HCT116 (cell line): Measurements from ENCODE around the gene STH. TPM values are rescaled to one million over a fixed set of nuclear protein-coding genes. Genes with fewer than 3 reads are reported as not detected.

ENCODE experiments used
- ATAC-seq: fragments of 200-7000 bp; cut with Tn5 transposase; 2 replicates; pipeline ENCODE4 v1.9.1; 2020; ENCODE audit warnings: mild to moderate bottlenecking, moderate library complexity
- BruUV-seq: library from RNA; stranded (reverse); fragments of 400-500 nt; replicated peaks from 2 replicates; lab custom pipeline; 2021; lab: Mats Ljungman, UMichigan
- CTCF ChIA-PET: fragments of 300-600 bp; sonication (Branson Sonifier 250); formaldehyde crosslinking; loops from one replicate; lab custom pipeline; 2021; ENCODE audit warnings: antibody characterized with exemption; lab: Charles Lee
- POLR2A ChIA-PET: fragments of 300-600, 350-600 bp; sonication (Branson Sonifier 250); formaldehyde crosslinking; loops from one replicate; lab custom pipeline; 2021; ENCODE audit warnings: antibody characterized with exemption; lab: Charles Lee
- RAD21 ChIA-PET, 2 experiments: fragments of 300-600 bp; sonication (Branson Sonifier 250); formaldehyde crosslinking; loops; one replicate each; lab custom pipeline; 2023; ENCODE audit warnings: low total read pairs in 2 of 2; ENCODE audit not compliant: uncharacterized antibody in 2 of 2, unreplicated experiment in 2 of 2, low non-redundant PET in 1 of 2; lab: Charles Lee
- DNase-seq: peaks from one replicate; pipeline ENCODE4 v3.0.0-alpha.2; 2010; ENCODE audit warnings: low read depth, low spot score
- H2AFZ ChIP-seq: fragments of 200-600 bp; shearing (Covaris generic), sonication (generic); 2 replicates; pipeline ENCODE4 v1.6.1; 2017; ENCODE audit warnings: low read depth, mixed run types, mixed read lengths, antibody characterized with exemption, low read length; ENCODE audit not compliant: poor library complexity, severe bottlenecking
- H3K27ac ChIP-seq: 2 replicates; pipeline ENCODE4 v1.5.1; 2012; ENCODE audit warnings: low read depth, low read length
- H3K27me3 ChIP-seq: fragments of 200-600 bp; sonication (generic); 2 replicates; pipeline ENCODE4 v1.6.1; 2016; ENCODE audit warnings: mixed run types, low read length, mixed read lengths; ENCODE audit not compliant: insufficient read depth
- H3K36me3 ChIP-seq, 2 experiments: fragments of 200-500 bp in 1 of 2; fragments of 200-600 bp in 1 of 2; sonication (Bioruptor generic) in 1 of 2; sonication (generic) in 1 of 2; 2 replicates each; pipeline versions ENCODE4 v1.5.1 to v1.6.1; 2014 to 2016; ENCODE audit warnings: low read length in 2 of 2, inconsistent platforms in 1 of 2, mixed read lengths in 1 of 2, mixed run types in 1 of 2; ENCODE audit not compliant: insufficient read depth in 2 of 2, control insufficient read depth in 1 of 2
- H3K4me1 ChIP-seq, 2 experiments: fragments of 200-600 bp in 1 of 2; sonication (generic) in 1 of 2; 2 replicates each; pipeline versions ENCODE4 v1.5.1 to v1.6.1; 2012 to 2017; ENCODE audit warnings: low read length in 2 of 2, inconsistent platforms in 1 of 2, mild to moderate bottlenecking in 1 of 2, mixed read lengths in 1 of 2, mixed run types in 1 of 2, moderate library complexity in 1 of 2; ENCODE audit not compliant: insufficient read depth in 2 of 2, control insufficient read depth in 1 of 2
- H3K4me2 ChIP-seq: fragments of 200-600 bp; sonication (generic); 2 replicates; pipeline ENCODE4 v1.6.1; 2017; ENCODE audit warnings: mixed run types, low read length, mixed read lengths
- H3K4me3 ChIP-seq, 2 experiments: fragments of 200-600 bp in 1 of 2; sonication (generic) in 1 of 2; replicated peaks in 1 of 2; 2 replicates each; pipeline ENCODE4 v1.5.1; 2011 to 2016; ENCODE audit warnings: low read length in 2 of 2, control low read depth in 1 of 2, low read depth in 1 of 2, mild to moderate bottlenecking in 1 of 2, mixed read lengths in 1 of 2, mixed run types in 1 of 2
- H3K79me2 ChIP-seq: fragments of 200-600 bp; sonication (generic); 2 replicates; pipeline ENCODE4 v1.6.1; 2017; ENCODE audit warnings: mild to moderate bottlenecking, mixed run types, low read length, moderate library complexity, mixed read lengths; ENCODE audit not compliant: insufficient read depth
- H3K9ac ChIP-seq: fragments of 200-600 bp; sonication (generic); 2 replicates; pipeline ENCODE4 v1.6.1; 2016; ENCODE audit warnings: low read length, mixed read lengths
- H3K9me2 ChIP-seq: fragments of 200-600 bp; sonication (generic), shearing (Covaris generic); 2 replicates; pipeline ENCODE4 v1.6.1; 2017; ENCODE audit warnings: mixed run types, mild to moderate bottlenecking, moderate library complexity; ENCODE audit not compliant: insufficient read depth
- H3K9me3 ChIP-seq, 2 experiments: fragments of 200-500 bp in 1 of 2; fragments of 200-600 bp in 1 of 2; sonication (Bioruptor generic) in 1 of 2; sonication (generic) in 1 of 2; 2 replicates each; pipeline ENCODE4 v1.6.1; 2014 to 2017; ENCODE audit warnings: low read length in 2 of 2, mixed read lengths in 2 of 2, inconsistent platforms in 1 of 2, low read depth in 1 of 2, mild to moderate bottlenecking in 1 of 2, mixed run types in 1 of 2, moderate library complexity in 1 of 2; ENCODE audit not compliant: control insufficient read depth in 1 of 2, insufficient read depth in 1 of 2
- H4K20me1 ChIP-seq: fragments of 200-600 bp; sonication (generic), shearing (Covaris generic); 2 replicates; pipeline ENCODE4 v1.6.1; 2017; ENCODE audit warnings: mixed run types, mild to moderate bottlenecking, moderate library complexity; ENCODE audit not compliant: insufficient read depth
- ATF3 ChIP-seq: IDR thresholded peaks from 2 replicates; pipeline ENCODE4 v1.6.1; 2012
- CBX3 ChIP-seq: IDR thresholded peaks from 2 replicates; pipeline ENCODE4 v1.6.1; 2012; ENCODE audit warnings: low read depth
- CEBPB ChIP-seq: IDR thresholded peaks from 2 replicates; pipeline ENCODE4 v1.6.1; 2012; ENCODE audit warnings: low read depth
- EGR1 ChIP-seq: IDR thresholded peaks from 2 replicates; pipeline ENCODE4 v1.6.1; 2012; ENCODE audit warnings: low read depth
- ELF1 ChIP-seq: IDR thresholded peaks from 2 replicates; pipeline ENCODE4 v1.6.1; 2012; ENCODE audit warnings: low read depth, borderline replicate concordance
- EZH2 ChIP-seq: fragments of 200-600 bp; sonication (generic); IDR thresholded peaks from 2 replicates; pipeline ENCODE4 v1.6.1; 2017; ENCODE audit warnings: antibody characterized with exemption, mixed run types
- EZH2phosphoT487 ChIP-seq: fragments of 200-600 bp; IDR thresholded peaks from 2 replicates; pipeline ENCODE4 v1.6.1; 2018; ENCODE audit warnings: antibody characterized with exemption, borderline replicate concordance
- FOSL1 ChIP-seq: IDR thresholded peaks from 2 replicates; pipeline ENCODE4 v1.6.1; 2012; ENCODE audit warnings: low read depth
- JUND ChIP-seq: IDR thresholded peaks from 2 replicates; pipeline ENCODE4 v1.6.1; 2012
- MAX ChIP-seq: IDR thresholded peaks from 2 replicates; pipeline ENCODE4 v1.6.1; 2012
- POLR2A ChIP-seq: IDR thresholded peaks from 2 replicates; pipeline ENCODE4 v1.7.0; 2011; ENCODE audit warnings: borderline replicate concordance; ENCODE audit not compliant: insufficient read depth, insufficient read length; ENCODE audit errors: extremely low read depth
- POLR2AphosphoS5 ChIP-seq: IDR thresholded peaks from 2 replicates; pipeline ENCODE4 v1.6.1; 2011; ENCODE audit warnings: mild to moderate bottlenecking, low read depth, low read length, moderate library complexity
- RAD21 ChIP-seq: IDR thresholded peaks from 2 replicates; pipeline ENCODE4 v1.6.1; 2012; ENCODE audit warnings: low read depth, mild to moderate bottlenecking
- SIN3A ChIP-seq: IDR thresholded peaks from 2 replicates; pipeline ENCODE4 v1.6.1; 2012; ENCODE audit warnings: low read depth
- SP1 ChIP-seq: IDR thresholded peaks from 2 replicates; pipeline ENCODE4 v1.6.1; 2012; ENCODE audit warnings: low read depth
- SRF ChIP-seq: IDR thresholded peaks from 2 replicates; pipeline ENCODE4 v1.6.1; 2012; ENCODE audit warnings: low read depth
- TCF7L2 ChIP-seq: IDR thresholded peaks from 2 replicates; pipeline ENCODE4 v1.7.0; 2011; ENCODE audit warnings: borderline replicate concordance, inconsistent platforms; ENCODE audit not compliant: insufficient read depth, insufficient read length; ENCODE audit errors: extremely low read depth
- YY1 ChIP-seq: IDR thresholded peaks from 2 replicates; pipeline ENCODE4 v1.6.1; 2011; ENCODE audit warnings: low read length, low read depth, moderate library complexity, mild to moderate bottlenecking; ENCODE audit not compliant: insufficient replicate concordance; ENCODE audit errors: extremely low read depth
- ZBTB33 ChIP-seq: IDR thresholded peaks from 2 replicates; pipeline ENCODE4 v1.6.1; 2011; ENCODE audit warnings: mild to moderate bottlenecking, low read length, moderate library complexity; ENCODE audit not compliant: insufficient replicate concordance; ENCODE audit errors: extremely low read depth
- ZFX ChIP-seq: fragments of 450-650 bp; IDR thresholded peaks from 2 replicates; pipeline ENCODE4 v1.6.1; 2017
- ZNF274 ChIP-seq: fragments of 200-500 bp; sonication (Bioruptor generic); IDR thresholded peaks from 2 replicates; pipeline ENCODE4 v1.6.1; 2014; ENCODE audit warnings: mild to moderate bottlenecking, low read depth, low read length, inconsistent platforms
- intact Hi-C: fragments of 100-400 bp; cut with micrococcal nuclease; formaldehyde crosslinking; loops from 2 replicates; pipeline ENCODE4 v1.10.0; 2022
- total RNA-seq: library from RNA; stranded (reverse); gene quantifications from one replicate; pipeline ENCODE4 v1.2.1, GENCODE V29; 2021; ENCODE audit not compliant: unreplicated experiment
- TF ChIP-seq, protein P1 (sequence below): IDR thresholded peaks from 2 replicates; pipeline ENCODE4 v1.6.1; 2012; ENCODE audit warnings: low read depth

The STH gene
- total RNA-seq, 1 experiment from 2014 or later: not detected

- Histone ChIP-seq H3K9me3 (no peaks in the 10 kb centered on the region), H3K9me2 (no peaks in the 10 kb centered on the region), H3K36me3 (peaks cover 38 to 47% of the 10 kb centered on the region in 2 experiments), H3K4me3 (no peak overlapping the region), H3K4me1 (peaks cover 0 to 9% of the 10 kb centered on the region in 2 experiments; a peak in 2 of 4 replicates), H3K27ac (no peak overlapping the region), H3K9ac (no peak overlapping the region), H4K20me1 (peaks cover 11% of the 10 kb centered on the region; the same call in 1 of the 2 replicates), H3K27me3 (no peaks in the 10 kb centered on the region), H3K4me2 (peak overlapping the region; percentile 15; the same call in 1 of the 2 replicates), H2AFZ (no peak overlapping the region), H3K79me2 (peaks cover 31% of the 10 kb centered on the region; the same call in 1 of the 2 replicates)
- DNase-seq: peak; percentile 75
- peak; percentile 94 for ATAC-seq
- intact Hi-C loops: loop anchor here (2.0 kb wide), 2 partner anchors 16 to 168 kb away; no protein-coding TSS in a partner anchor
- RAD21 ChIA-PET: interaction anchor here in 1 of 2 experiments (1.0 to 1.3 kb wide), 2 partner anchors 143 to 169 kb away, joined by 3 to 4 read pairs; no protein-coding TSS in a partner anchor
- no TSS peak for BruUV-seq
- POLR2A ChIA-PET: no interaction called here
- CTCF ChIA-PET: interaction anchor here (0.6 to 2.5 kb wide), 31 partner anchors 9 to 791 kb away, joined by 3 to 45 read pairs (median 5); partner anchors contain the start of gene KANSL1
- TF ChIP-seq SP1 (no peak), RAD21 (peak; percentile 84), TCF7L2 (no peak), EGR1 (no peak), CEBPB (peak; percentile 63), JUND (no peak), MAX (0 out of 2 replicates have a peak, but pooled peaks have one; percentile 32), ATF3 (no peak), POLR2AphosphoS5 (peak; percentile 31; the same call in 1 of the 2 replicates), EZH2 (no peak), SIN3A (no peak), EZH2phosphoT487 (no peak), ZNF274 (no peak), POLR2A (no peak), CBX3 (no peak), SRF (0 out of 2 replicates have a peak, but pooled peaks have one; percentile 8), FOSL1 (no peak), ZBTB33 (no peak), YY1 (peak; percentile 75), ELF1 (no peak; the same call in 1 of the 2 replicates), ZFX (no peak)
- TF ChIP-seq, protein P1, sequence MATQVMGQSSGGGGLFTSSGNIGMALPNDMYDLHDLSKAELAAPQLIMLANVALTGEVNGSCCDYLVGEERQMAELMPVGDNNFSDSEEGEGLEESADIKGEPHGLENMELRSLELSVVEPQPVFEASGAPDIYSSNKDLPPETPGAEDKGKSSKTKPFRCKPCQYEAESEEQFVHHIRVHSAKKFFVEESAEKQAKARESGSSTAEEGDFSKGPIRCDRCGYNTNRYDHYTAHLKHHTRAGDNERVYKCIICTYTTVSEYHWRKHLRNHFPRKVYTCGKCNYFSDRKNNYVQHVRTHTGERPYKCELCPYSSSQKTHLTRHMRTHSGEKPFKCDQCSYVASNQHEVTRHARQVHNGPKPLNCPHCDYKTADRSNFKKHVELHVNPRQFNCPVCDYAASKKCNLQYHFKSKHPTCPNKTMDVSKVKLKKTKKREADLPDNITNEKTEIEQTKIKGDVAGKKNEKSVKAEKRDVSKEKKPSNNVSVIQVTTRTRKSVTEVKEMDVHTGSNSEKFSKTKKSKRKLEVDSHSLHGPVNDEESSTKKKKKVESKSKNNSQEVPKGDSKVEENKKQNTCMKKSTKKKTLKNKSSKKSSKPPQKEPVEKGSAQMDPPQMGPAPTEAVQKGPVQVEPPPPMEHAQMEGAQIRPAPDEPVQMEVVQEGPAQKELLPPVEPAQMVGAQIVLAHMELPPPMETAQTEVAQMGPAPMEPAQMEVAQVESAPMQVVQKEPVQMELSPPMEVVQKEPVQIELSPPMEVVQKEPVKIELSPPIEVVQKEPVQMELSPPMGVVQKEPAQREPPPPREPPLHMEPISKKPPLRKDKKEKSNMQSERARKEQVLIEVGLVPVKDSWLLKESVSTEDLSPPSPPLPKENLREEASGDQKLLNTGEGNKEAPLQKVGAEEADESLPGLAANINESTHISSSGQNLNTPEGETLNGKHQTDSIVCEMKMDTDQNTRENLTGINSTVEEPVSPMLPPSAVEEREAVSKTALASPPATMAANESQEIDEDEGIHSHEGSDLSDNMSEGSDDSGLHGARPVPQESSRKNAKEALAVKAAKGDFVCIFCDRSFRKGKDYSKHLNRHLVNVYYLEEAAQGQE: no peak
Observed at GRCh38 chr17:46044286-46044928, 45.4 kb downstream of the STH start.
